DMS 273 (cell line): ENCODE results near the gene BMP7.

Experiments
- DNase-seq: peaks from one replicate; lab custom pipeline; 2025; ENCODE audit not compliant: unreplicated experiment; lab: John Stamatoyannopoulos, UW

BMP7 gene

GRCh38 chr20:57155415-57155814 lies 111.0 kb downstream of the BMP7 start:
- no peak for DNase-seq

- DNase-seq, result no peak
Measured at GRCh38 chr20:57153238-57153905, 113.1 kb downstream of the BMP7 start.

- no peak for DNase-seq
Measured at GRCh38 chr20:57152557-57152956, 113.9 kb downstream of the BMP7 start.

- no peak for DNase-seq
Measured at GRCh38 chr20:57150559-57150958, 115.9 kb downstream of the BMP7 start.

- no peak for DNase-seq
Measured at GRCh38 chr20:57148263-57148662, 118.2 kb downstream of the BMP7 start.

GRCh38 chr20:57147185-57147584 lies 119.3 kb downstream of the BMP7 start:
- DNase-seq, result no peak

- no peak for DNase-seq
Measured at GRCh38 chr20:57146155-57146554, 120.3 kb downstream of the BMP7 start.

GRCh38 chr20:57145089-57145631 lies 121.3 kb downstream of the BMP7 start:
- no peak for DNase-seq

GRCh38 chr20:57143173-57143572 lies 123.3 kb downstream of the BMP7 start:
- DNase-seq, result no peak

- no peak for DNase-seq
Measured at GRCh38 chr20:57142667-57143066, 123.8 kb downstream of the BMP7 start.

- DNase-seq, result no peak
Measured at GRCh38 chr20:57141492-57141891, 124.9 kb downstream of the BMP7 start.

GRCh38 chr20:57140416-57140965 lies 126.0 kb downstream of the BMP7 start:
- no peak for DNase-seq

GRCh38 chr20:57139342-57140093 lies 126.9 kb downstream of the BMP7 start:
- DNase-seq, result no peak

- no peak for DNase-seq
Measured at GRCh38 chr20:57138198-57138995, 128.0 kb downstream of the BMP7 start.

- no peak for DNase-seq
Measured at GRCh38 chr20:57137676-57138075, 128.8 kb downstream of the BMP7 start.

- no peak for DNase-seq
Measured at GRCh38 chr20:57136734-57137133, 129.7 kb downstream of the BMP7 start.

- no peak for DNase-seq
Measured at GRCh38 chr20:57135875-57136274, 130.6 kb downstream of the BMP7 start.

- DNase-seq, result no peak
Measured at GRCh38 chr20:57134804-57135203, 131.6 kb downstream of the BMP7 start.

GRCh38 chr20:57133926-57134650 lies 132.4 kb downstream of the BMP7 start:
- DNase-seq, result no peak

GRCh38 chr20:57131601-57132391 lies 134.6 kb downstream of the BMP7 start:
- no peak for DNase-seq
